Measurements from ENCODE around the gene RTCB. TPM values are rescaled to one million over a fixed set of nuclear protein-coding genes. Genes with fewer than 3 reads are reported as not detected.

RTCB gene
- polyA plus RNA-seq, 1 donor from 2014 or later, result 112 TPM

DNA sequence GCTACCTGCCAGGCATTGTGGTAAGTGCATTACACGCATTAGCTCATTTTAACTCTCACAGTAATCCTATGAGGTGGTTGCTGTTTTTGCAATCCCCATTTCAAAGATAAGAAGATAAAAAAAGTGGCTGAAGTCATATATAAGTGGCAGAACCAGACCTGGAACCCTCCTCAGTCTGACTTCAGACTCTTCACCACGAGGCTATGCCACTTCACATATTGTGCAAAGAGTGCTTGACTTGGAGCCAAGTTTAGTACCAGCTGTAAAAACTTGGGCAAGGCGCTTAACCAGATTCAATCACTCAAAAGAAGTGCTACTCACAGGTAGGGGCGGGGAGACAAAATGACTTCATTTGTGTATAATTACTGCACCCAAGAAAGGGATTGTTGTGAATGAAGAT, 36.9 kb upstream of the RTCB start:
- no peak overlapping the region for H3K4me3 ChIP-seq (ENCODE audit: low read length)

DNA sequence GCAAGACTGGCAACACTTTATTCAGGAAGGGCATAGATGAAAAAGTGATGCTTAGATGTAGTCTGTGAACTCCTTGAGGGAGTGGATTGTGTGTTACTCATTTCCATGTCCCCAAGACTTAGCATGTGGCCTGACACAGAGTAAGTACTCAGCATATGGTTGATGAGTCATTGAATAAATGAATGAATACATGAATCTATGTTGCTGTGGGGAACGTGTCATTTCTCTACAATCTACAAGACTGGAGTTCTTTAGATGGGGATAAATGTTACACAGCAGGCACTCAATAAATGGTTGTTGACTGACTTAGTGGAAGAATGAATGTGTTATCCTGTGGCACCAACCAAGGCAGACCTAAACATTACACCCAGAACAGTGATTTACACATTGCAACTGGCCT, 34.3 kb upstream of the RTCB start:
- Histone ChIP-seq H3K4me3 (ENCODE audit: low read length) (no peak overlapping the region), H3K4me2 (ENCODE audit: low read length) (no peak overlapping the region), H3K9me3 (ENCODE audit: low read length) (no peaks in the 10 kb centered on the region), H3K9me2 (ENCODE audit: insufficient read depth, low read length) (no peaks in the 10 kb centered on the region), H3F3A (ENCODE audit: insufficient read depth, low read length, poor library complexity, severe bottlenecking) (no peaks in the 10 kb centered on the region), H3K36me3 (ENCODE audit: insufficient read depth, low read length) (no peaks in the 10 kb centered on the region), H4K20me1 (ENCODE audit: insufficient read depth) (no peaks in the 10 kb centered on the region), H3K9ac (ENCODE audit: low read length) (no peak overlapping the region), H3K79me2 (replicated peaks; ENCODE audit: insufficient read depth, low read length) (no peaks in the 10 kb centered on the region), H3K27ac (ENCODE audit: low read length) (no peak overlapping the region), H2AFZ (ENCODE audit: low read depth, low read length) (no peak overlapping the region), H3K27me3 (ENCODE audit: insufficient read depth, low read depth, low read length) (no peaks in the 10 kb centered on the region)
- TF ChIP-seq EP300 (conservative IDR thresholded peaks at IDR 0.05; ENCODE audit: poor library complexity, severe bottlenecking) (no peak), MXI1 (conservative IDR thresholded peaks at IDR 0.05; ENCODE audit: poor library complexity, severe bottlenecking) (no peak), POLR2AphosphoS5 (IDR thresholded peaks at IDR 0.05) (no peak), SMC3 (conservative IDR thresholded peaks at IDR 0.05; ENCODE audit: poor library complexity) (no peak), RAD21 (conservative IDR thresholded peaks at IDR 0.05) (no peak), TAF1 (IDR thresholded peaks at IDR 0.05; ENCODE audit: low read depth) (no peak), REST (IDR thresholded peaks at IDR 0.05; ENCODE audit: borderline replicate concordance) (no peak)
- TF ChIP-seq, protein P1, sequence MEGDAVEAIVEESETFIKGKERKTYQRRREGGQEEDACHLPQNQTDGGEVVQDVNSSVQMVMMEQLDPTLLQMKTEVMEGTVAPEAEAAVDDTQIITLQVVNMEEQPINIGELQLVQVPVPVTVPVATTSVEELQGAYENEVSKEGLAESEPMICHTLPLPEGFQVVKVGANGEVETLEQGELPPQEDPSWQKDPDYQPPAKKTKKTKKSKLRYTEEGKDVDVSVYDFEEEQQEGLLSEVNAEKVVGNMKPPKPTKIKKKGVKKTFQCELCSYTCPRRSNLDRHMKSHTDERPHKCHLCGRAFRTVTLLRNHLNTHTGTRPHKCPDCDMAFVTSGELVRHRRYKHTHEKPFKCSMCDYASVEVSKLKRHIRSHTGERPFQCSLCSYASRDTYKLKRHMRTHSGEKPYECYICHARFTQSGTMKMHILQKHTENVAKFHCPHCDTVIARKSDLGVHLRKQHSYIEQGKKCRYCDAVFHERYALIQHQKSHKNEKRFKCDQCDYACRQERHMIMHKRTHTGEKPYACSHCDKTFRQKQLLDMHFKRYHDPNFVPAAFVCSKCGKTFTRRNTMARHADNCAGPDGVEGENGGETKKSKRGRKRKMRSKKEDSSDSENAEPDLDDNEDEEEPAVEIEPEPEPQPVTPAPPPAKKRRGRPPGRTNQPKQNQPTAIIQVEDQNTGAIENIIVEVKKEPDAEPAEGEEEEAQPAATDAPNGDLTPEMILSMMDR (IDR thresholded peaks at IDR 0.05; ENCODE audit: poor library complexity, severe bottlenecking), result no peak

More for the DNA sequence above, 36.9 kb upstream of the RTCB start:
- Histone ChIP-seq H3K9me3 (ENCODE audit: low read length) (no peaks in the 10 kb centered on the region), H3K9me2 (ENCODE audit: insufficient read depth, low read length) (no peaks in the 10 kb centered on the region), H4K20me1 (ENCODE audit: insufficient read depth) (no peaks in the 10 kb centered on the region), H3K27me3 (ENCODE audit: insufficient read depth, low read depth, low read length) (no peaks in the 10 kb centered on the region), H3K27ac (ENCODE audit: low read length) (no peak overlapping the region), H3K9ac (ENCODE audit: low read length) (no peak overlapping the region), H2AFZ (ENCODE audit: low read depth, low read length) (no peak overlapping the region), H3F3A (ENCODE audit: insufficient read depth, low read length, poor library complexity, severe bottlenecking) (no peaks in the 10 kb centered on the region), H3K36me3 (ENCODE audit: insufficient read depth, low read length) (no peaks in the 10 kb centered on the region), H3K4me2 (ENCODE audit: low read length) (no peak overlapping the region), H3K79me2 (replicated peaks; ENCODE audit: insufficient read depth, low read length) (no peaks in the 10 kb centered on the region)
- no peak for TF ChIP-seq EZH2 (IDR thresholded peaks at IDR 0.05; ENCODE audit: borderline replicate concordance, insufficient read depth, low read length, poor library complexity, severe bottlenecking)
- no peak for TF ChIP-seq REST (IDR thresholded peaks at IDR 0.05; ENCODE audit: borderline replicate concordance)
- TF ChIP-seq MXI1 (conservative IDR thresholded peaks at IDR 0.05; ENCODE audit: poor library complexity, severe bottlenecking), result no peak
- TF ChIP-seq, protein P1 (IDR thresholded peaks at IDR 0.05; ENCODE audit: poor library complexity, severe bottlenecking), result no peak
- no peak for TF ChIP-seq TAF1 (IDR thresholded peaks at IDR 0.05; ENCODE audit: low read depth)
- no peak for TF ChIP-seq EP300 (conservative IDR thresholded peaks at IDR 0.05; ENCODE audit: poor library complexity, severe bottlenecking)
- no peak for TF ChIP-seq SMC3 (conservative IDR thresholded peaks at IDR 0.05; ENCODE audit: poor library complexity)
- no peak for TF ChIP-seq RAD21 (conservative IDR thresholded peaks at IDR 0.05)
- no peak for TF ChIP-seq POLR2AphosphoS5 (IDR thresholded peaks at IDR 0.05)
